ENCODE data around the gene ZMYND8.

Gene ZMYND8

GRCh38 chr20:47317127-47317895, 39.2 kb downstream of the ZMYND8 start (continued):
- no peak for TF ChIP-seq ZNF148 (tag by site-specific recombination; IDR thresholded peaks at IDR 0.05; ENCODE audit: borderline replicate concordance)
- peak; percentile 42; the same call in 1 of the 2 replicates for TF ChIP-seq KLF1 (tag by site-specific recombination; IDR thresholded peaks at IDR 0.05)
- TF ChIP-seq ZNF239 (tag by site-specific recombination; IDR thresholded peaks at IDR 0.05), result no peak
- no peak for TF ChIP-seq ZNF549 (tag by site-specific recombination; IDR thresholded peaks at IDR 0.05)
- TF ChIP-seq, protein P1, sequence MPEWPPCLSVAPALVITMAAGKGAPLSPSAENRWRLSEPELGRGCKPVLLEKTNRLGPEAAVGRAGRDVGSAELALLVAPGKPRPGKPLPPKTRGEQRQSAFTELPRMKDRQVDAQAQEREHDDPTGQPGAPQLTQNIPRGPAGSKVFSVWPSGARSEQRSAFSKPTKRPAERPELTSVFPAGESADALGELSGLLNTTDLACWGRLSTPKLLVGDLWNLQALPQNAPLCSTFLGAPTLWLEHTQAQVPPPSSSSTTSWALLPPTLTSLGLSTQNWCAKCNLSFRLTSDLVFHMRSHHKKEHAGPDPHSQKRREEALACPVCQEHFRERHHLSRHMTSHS (tag by site-specific recombination; IDR thresholded peaks at IDR 0.05), result no peak
- TF ChIP-seq ZNF837 (tag by site-specific recombination; IDR thresholded peaks at IDR 0.05), result no peak
- TF ChIP-seq GLI2 (tag by site-specific recombination; IDR thresholded peaks at IDR 0.05; ENCODE audit: borderline replicate concordance, low read depth), result no peak
- TF ChIP-seq ZNF510 (tag by site-specific recombination; IDR thresholded peaks at IDR 0.05; ENCODE audit: insufficient replicate concordance), result no peak
- no peak for TF ChIP-seq ZNF792 (tag by site-specific recombination; IDR thresholded peaks at IDR 0.05)
- no peak for TF ChIP-seq ATF2 (tag by site-specific recombination; IDR thresholded peaks at IDR 0.05; ENCODE audit: low read depth)
- no peak for TF ChIP-seq GLIS1 (tag by site-specific recombination; IDR thresholded peaks at IDR 0.05)
- TF ChIP-seq ZNF404 (tag by site-specific recombination; IDR thresholded peaks at IDR 0.05), result no peak
- TF ChIP-seq ZNF394 (tag by site-specific recombination; IDR thresholded peaks at IDR 0.05; ENCODE audit: borderline replicate concordance), result no peak
- TF ChIP-seq ZNF274 (IDR thresholded peaks at IDR 0.05; ENCODE audit: low read length), result no peak
- no peak for TF ChIP-seq ZNF274 (tag by site-specific recombination; IDR thresholded peaks at IDR 0.05; ENCODE audit: borderline replicate concordance)
- no peak for TF ChIP-seq CTCF (tag by site-specific recombination; IDR thresholded peaks at IDR 0.05)
- TF ChIP-seq ZNF311 (tag by site-specific recombination; IDR thresholded peaks at IDR 0.05; ENCODE audit: borderline replicate concordance), result no peak
- TF ChIP-seq, protein P2, sequence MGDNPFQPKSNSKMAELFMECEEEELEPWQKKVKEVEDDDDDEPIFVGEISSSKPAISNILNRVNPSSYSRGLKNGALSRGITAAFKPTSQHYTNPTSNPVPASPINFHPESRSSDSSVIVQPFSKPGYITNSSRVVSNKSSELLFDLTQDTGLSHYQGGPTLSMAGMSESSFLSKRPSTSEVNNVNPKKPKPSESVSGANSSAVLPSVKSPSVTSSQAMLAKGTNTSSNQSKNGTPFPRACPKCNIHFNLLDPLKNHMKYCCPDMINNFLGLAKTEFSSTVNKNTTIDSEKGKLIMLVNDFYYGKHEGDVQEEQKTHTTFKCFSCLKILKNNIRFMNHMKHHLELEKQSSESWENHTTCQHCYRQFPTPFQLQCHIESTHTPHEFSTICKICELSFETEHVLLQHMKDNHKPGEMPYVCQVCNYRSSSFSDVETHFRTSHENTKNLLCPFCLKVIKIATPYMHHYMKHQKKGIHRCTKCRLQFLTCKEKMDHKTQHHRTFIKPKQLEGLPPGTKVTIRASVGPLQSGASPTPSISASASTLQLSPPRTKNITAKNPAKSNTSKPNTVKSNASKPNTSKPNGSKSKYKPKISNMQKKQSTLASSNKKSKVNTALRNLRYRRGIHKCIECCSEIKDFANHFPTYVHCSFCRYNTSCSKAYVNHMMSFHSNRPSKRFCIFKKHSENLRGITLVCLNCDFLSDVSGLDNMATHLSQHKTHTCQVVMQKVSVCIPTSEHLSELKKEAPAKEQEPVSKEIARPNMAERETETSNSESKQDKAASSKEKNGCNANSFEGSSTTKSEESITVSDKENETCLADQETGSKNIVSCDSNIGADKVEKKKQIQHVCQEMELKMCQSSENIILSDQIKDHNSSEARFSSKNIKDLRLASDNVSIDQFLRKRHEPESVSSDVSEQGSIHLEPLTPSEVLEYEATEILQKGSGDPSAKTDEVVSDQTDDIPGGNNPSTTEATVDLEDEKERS (tag by site-specific recombination; IDR thresholded peaks at IDR 0.05), result no peak
- TF ChIP-seq, protein P3, sequence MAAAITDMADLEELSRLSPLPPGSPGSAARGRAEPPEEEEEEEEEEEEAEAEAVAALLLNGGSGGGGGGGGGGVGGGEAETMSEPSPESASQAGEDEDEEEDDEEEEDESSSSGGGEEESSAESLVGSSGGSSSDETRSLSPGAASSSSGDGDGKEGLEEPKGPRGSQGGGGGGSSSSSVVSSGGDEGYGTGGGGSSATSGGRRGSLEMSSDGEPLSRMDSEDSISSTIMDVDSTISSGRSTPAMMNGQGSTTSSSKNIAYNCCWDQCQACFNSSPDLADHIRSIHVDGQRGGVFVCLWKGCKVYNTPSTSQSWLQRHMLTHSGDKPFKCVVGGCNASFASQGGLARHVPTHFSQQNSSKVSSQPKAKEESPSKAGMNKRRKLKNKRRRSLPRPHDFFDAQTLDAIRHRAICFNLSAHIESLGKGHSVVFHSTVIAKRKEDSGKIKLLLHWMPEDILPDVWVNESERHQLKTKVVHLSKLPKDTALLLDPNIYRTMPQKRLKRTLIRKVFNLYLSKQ (tag by site-specific recombination; IDR thresholded peaks at IDR 0.05; ENCODE audit: borderline replicate concordance), result no peak
- TF ChIP-seq ZNF544 (tag by site-specific recombination; IDR thresholded peaks at IDR 0.05), result no peak
- TF ChIP-seq KLF8 (tag by site-specific recombination; IDR thresholded peaks at IDR 0.05), result no peak
- no peak for TF ChIP-seq HOXA7 (CRISPR knock-in tag; IDR thresholded peaks at IDR 0.05; ENCODE audit: borderline replicate concordance)
- no peak for TF ChIP-seq ZNF391 (tag by site-specific recombination; IDR thresholded peaks at IDR 0.05; ENCODE audit: borderline replicate concordance, low read depth)
- no peak for TF ChIP-seq ZFP69B (tag by site-specific recombination; IDR thresholded peaks at IDR 0.05)
- TF ChIP-seq PRDM1 (tag by site-specific recombination; IDR thresholded peaks at IDR 0.05), result peak; percentile 84
- no peak for TF ChIP-seq ZNF529 (tag by site-specific recombination; IDR thresholded peaks at IDR 0.05; ENCODE audit: insufficient replicate concordance)
- no peak for TF ChIP-seq ZFP37 (tag by site-specific recombination; IDR thresholded peaks at IDR 0.05)
- TF ChIP-seq ZNF366 (tag by site-specific recombination; conservative IDR thresholded peaks at IDR 0.05), result no peak
- TF ChIP-seq GLIS2 (tag by site-specific recombination; IDR thresholded peaks at IDR 0.05), result peak; percentile 25; the same call in 1 of the 2 replicates

All from HEK293 (cell line).